CD4-positive, alpha-beta T cell (primary cell): ENCODE measurements around the gene ELANE. TPM values are rescaled to one million over a fixed set of nuclear protein-coding genes. Genes with fewer than 3 reads are reported as not detected.

ENCODE experiments used
- ATAC-seq: fragments of 200-7000 bp; cut with Tn5 transposase; one replicate; pipeline ENCODE4 v1.10.0; 2022; ENCODE audit warnings: mild to moderate bottlenecking; ENCODE audit not compliant: poor library complexity
- CTCF ChIA-PET: fragments of 350-600 bp; sonication (Branson Sonifier 250); formaldehyde crosslinking; loops from one replicate; lab custom pipeline; 2021; ENCODE audit warnings: antibody characterized with exemption, inconsistent platforms; lab: Charles Lee
- POLR2A ChIA-PET: fragments of 350-600 bp; sonication (Branson Sonifier 250); formaldehyde crosslinking; loops from one replicate; lab custom pipeline; 2021; ENCODE audit warnings: antibody characterized with exemption, inconsistent platforms; lab: Charles Lee
- DNase-seq, 14 experiments: peaks; one replicate each; pipeline ENCODE4 v3.0.0-alpha.2; 2013 to 2020; ENCODE audit warnings: mixed read lengths in 2 of 14
- H3K27ac ChIP-seq, 2 donors: one replicate each; pipeline versions ENCODE4 v1.5.1 to v1.7.0; 2013; ENCODE audit warnings: low read length in 2 of 2, low read depth in 1 of 2, mild to moderate bottlenecking in 1 of 2
- H3K27me3 ChIP-seq, 2 experiments: 1 replicate in 1 of 2; 2 replicates in 1 of 2; pipeline versions ENCODE4 v1.6.1 to v1.7.0; 2013; ENCODE audit warnings: low read length in 2 of 2, control low read depth in 1 of 2, mild to moderate bottlenecking in 1 of 2, moderate library complexity in 1 of 2; ENCODE audit not compliant: insufficient read depth in 2 of 2, control insufficient read depth in 1 of 2
- H3K36me3 ChIP-seq: one replicate; pipeline ENCODE4 v1.6.1; 2013; ENCODE audit warnings: low read length, control low read depth; ENCODE audit not compliant: insufficient read depth
- H3K4me1 ChIP-seq: one replicate; pipeline ENCODE4 v1.6.1; 2013; ENCODE audit warnings: low read length, control low read depth; ENCODE audit not compliant: insufficient read depth
- H3K4me3 ChIP-seq: one replicate; pipeline ENCODE4 v1.5.1; 2013; ENCODE audit warnings: mild to moderate bottlenecking, low read length, moderate library complexity
- H3K9me3 ChIP-seq, 2 experiments: 1 replicate in 1 of 2; 2 replicates in 1 of 2; pipeline versions ENCODE4 v1.6.1 to v1.7.0; 2013; ENCODE audit warnings: low read length in 2 of 2, mild to moderate bottlenecking in 2 of 2, control low read depth in 1 of 2, moderate library complexity in 1 of 2; ENCODE audit not compliant: control insufficient read depth in 1 of 2, insufficient read depth in 1 of 2
- H3K27ac Mint-ChIP-seq: one replicate; pipeline ENCODE4 v1.8.0; 2020; ENCODE audit warnings: mixed read lengths
- H3K27me3 Mint-ChIP-seq: one replicate; pipeline ENCODE4 v1.8.0; 2021; ENCODE audit warnings: mixed read lengths
- H3K36me3 Mint-ChIP-seq: one replicate; pipeline ENCODE4 v1.8.0; 2021; ENCODE audit warnings: low read depth, mixed read lengths
- H3K4me1 Mint-ChIP-seq: one replicate; pipeline ENCODE4 v1.8.0; 2021; ENCODE audit warnings: low read depth, mixed read lengths
- H3K4me3 Mint-ChIP-seq: one replicate; pipeline ENCODE4 v1.8.0; 2020; ENCODE audit warnings: mild to moderate bottlenecking, mixed read lengths
- H3K9me3 Mint-ChIP-seq: one replicate; pipeline ENCODE4 v1.8.0; 2020; ENCODE audit warnings: mixed read lengths
- intact Hi-C, 2 experiments: fragments of 100-400 bp; cut with DNase I in 1 of 2; cut with micrococcal nuclease in 1 of 2; formaldehyde crosslinking; loops; one replicate each; pipeline versions ENCODE4 v1.15.1 to v1.9.0; 2023 to 2025; cut with DNase I, micrococcal nuclease
- total RNA-seq, 174 experiments: library from RNA in 2 of 174; stranded (reverse) in 2 of 174; gene quantifications; one replicate each; pipeline ENCODE4 v1.2.3 and lab custom pipeline; 2021 to 2026
- TF ChIP-seq, protein P1 (sequence below): fragments of 200-600 bp; IDR thresholded peaks from one replicate; pipeline ENCODE4 v1.8.0; 2022; ENCODE audit warnings: antibody characterized with exemption, mild to moderate bottlenecking

ELANE gene
- total RNA-seq, 2 experiments from 2014 or later: not detected

DNA sequence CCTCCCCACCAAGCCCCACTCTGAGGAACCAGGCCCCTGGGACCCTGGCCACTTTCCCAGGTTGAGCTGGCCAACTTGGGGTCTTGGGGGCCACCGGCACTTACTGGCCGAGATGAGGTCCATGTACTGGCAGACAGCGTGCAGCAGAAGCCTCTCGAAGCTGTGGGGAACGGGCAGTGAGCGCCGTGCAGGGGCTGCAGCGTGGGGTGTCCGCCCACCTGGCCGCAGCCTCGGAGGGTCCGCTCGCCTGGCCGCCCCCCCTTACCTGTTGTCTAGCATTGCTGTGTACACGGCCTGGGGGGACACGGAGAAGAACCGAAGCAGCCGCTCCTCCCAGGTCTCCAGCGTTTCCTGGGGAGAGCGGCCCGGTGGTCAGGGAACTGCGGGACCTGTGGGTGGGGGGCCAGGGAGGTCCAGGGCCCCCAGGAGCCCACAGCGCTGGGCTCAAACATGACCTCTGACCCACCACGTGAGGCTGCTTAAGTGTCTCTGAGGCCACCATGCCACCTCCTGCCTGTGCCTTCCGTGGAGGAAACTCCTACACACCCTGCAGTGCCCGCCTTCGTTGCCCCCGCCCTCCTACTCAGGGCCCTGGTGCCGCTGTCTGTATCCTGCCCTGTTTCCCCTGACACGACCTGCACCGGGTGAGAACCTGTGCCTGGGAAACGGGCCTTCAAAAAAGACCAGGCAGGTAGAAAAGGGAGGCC lies 47.4 kb downstream of the ELANE start:
- H3K36me3 ChIP-seq: peaks cover 57% of the 10 kb centered on the region
- Mint-ChIP-seq H3K9me3 (no peaks in the 10 kb centered on the region), H3K27ac (peak overlapping the region; percentile 69), H3K27me3 (no peaks in the 10 kb centered on the region), H3K4me3 (no peak overlapping the region), H3K36me3 (peaks cover 61% of the 10 kb centered on the region), H3K4me1 (peaks cover 29% of the 10 kb centered on the region)
- TF ChIP-seq, protein P1, sequence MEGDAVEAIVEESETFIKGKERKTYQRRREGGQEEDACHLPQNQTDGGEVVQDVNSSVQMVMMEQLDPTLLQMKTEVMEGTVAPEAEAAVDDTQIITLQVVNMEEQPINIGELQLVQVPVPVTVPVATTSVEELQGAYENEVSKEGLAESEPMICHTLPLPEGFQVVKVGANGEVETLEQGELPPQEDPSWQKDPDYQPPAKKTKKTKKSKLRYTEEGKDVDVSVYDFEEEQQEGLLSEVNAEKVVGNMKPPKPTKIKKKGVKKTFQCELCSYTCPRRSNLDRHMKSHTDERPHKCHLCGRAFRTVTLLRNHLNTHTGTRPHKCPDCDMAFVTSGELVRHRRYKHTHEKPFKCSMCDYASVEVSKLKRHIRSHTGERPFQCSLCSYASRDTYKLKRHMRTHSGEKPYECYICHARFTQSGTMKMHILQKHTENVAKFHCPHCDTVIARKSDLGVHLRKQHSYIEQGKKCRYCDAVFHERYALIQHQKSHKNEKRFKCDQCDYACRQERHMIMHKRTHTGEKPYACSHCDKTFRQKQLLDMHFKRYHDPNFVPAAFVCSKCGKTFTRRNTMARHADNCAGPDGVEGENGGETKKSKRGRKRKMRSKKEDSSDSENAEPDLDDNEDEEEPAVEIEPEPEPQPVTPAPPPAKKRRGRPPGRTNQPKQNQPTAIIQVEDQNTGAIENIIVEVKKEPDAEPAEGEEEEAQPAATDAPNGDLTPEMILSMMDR: no peak
- no peak overlapping the region for H3K4me3 ChIP-seq
- ChIA-PET POLR2A (no interaction called here), CTCF (no interaction called here)
- peaks cover 39% of the 10 kb centered on the region for H3K4me1 ChIP-seq
- ATAC-seq (no peak), DNase-seq (no peak)
- peak overlapping the region in 1 of 2 donors; percentile 21 for H3K27ac ChIP-seq
- no peaks in the 10 kb centered on the region for H3K9me3 ChIP-seq
- H3K27me3 ChIP-seq: no peaks in the 10 kb centered on the region
- intact Hi-C loops: no loop called here

DNA sequence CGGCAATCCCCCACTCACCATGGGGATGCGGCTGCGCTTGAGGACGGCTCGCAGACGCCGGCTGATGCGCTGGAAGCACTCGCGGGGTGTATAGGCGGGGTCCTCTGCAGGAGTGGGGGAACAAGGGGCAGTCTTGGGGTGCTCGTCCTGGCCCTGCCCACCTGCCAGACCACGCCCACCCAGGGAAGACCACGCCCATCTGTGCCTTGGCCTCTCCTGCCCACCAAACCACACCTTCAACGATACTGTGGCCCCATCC lies 47.9 kb downstream of the ELANE start:
- Histone ChIP-seq H3K4me1 (peaks cover 44% of the 10 kb centered on the region), H3K9me3 (no peaks in the 10 kb centered on the region), H3K4me3 (no peak overlapping the region), H3K27ac (peak overlapping the region in 1 of 2 donors; percentile 21), H3K36me3 (peaks cover 59% of the 10 kb centered on the region), H3K27me3 (no peaks in the 10 kb centered on the region)
- intact Hi-C loops: no loop called here
- H3K4me1 Mint-ChIP-seq: peaks cover 31% of the 10 kb centered on the region
- no peak for DNase-seq
- TF ChIP-seq, protein P1: no peak
- no peaks in the 10 kb centered on the region for H3K27me3 Mint-ChIP-seq
- CTCF ChIA-PET: no interaction called here
- H3K27ac Mint-ChIP-seq: peak overlapping the region; percentile 42
- POLR2A ChIA-PET: no interaction called here
- no peaks in the 10 kb centered on the region for H3K9me3 Mint-ChIP-seq
- ATAC-seq: peak; percentile 12
- H3K36me3 Mint-ChIP-seq: peaks cover 61% of the 10 kb centered on the region
- no peak overlapping the region for H3K4me3 Mint-ChIP-seq

DNA sequence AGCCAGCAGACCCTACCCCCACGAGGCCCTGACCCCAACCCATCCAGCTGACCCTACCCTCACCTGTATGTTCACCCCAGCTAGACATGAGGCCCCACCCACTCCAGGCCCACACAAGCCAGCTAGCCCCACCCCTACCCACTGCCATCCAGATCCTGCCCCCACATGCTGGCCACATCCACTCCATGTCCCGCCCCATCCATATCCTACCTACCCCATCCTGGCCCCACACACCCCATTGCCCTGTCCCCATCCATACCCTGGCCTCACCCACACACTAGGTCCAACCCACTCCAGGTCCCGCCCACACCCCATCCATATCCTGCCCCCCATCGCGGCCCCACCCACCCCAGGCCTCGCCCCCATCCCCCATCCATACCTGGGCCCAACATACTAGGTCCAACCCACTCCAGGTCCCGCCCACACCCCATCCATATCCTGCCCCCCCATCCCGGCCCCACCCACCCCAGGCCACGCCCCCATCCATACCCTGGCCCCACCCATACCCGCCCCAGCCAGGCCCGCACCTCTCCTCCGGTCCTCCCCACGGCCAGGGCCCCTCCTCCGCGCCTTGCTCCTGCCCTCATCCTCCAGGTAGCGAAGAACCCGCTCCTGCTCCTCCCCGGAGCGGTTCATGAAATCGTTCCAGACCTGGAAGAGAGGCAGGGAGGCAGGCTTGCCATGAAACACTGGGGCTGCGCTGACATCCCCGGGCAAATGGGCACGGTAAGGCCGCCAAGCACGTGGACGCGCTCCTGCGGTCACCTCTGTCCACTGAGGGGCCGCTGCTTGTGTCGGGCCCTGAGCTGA lies 48.4 kb downstream of the ELANE start:
- ATAC-seq (peak; percentile 77), DNase-seq (peak in 7 of 14 experiments; percentile 38 to 72 (median 64))
- Mint-ChIP-seq H3K27ac (peak overlapping the region; percentile 42), H3K27me3 (no peaks in the 10 kb centered on the region), H3K4me3 (no peak overlapping the region), H3K36me3 (peaks cover 57% of the 10 kb centered on the region), H3K4me1 (peaks cover 28% of the 10 kb centered on the region), H3K9me3 (no peaks in the 10 kb centered on the region)
- peaks cover 59% of the 10 kb centered on the region for H3K36me3 ChIP-seq
- intact Hi-C loops: no loop called here
- H3K4me1 ChIP-seq: peaks cover 49% of the 10 kb centered on the region
- TF ChIP-seq, protein P1: no peak
- no peak overlapping the region for H3K4me3 ChIP-seq
- CTCF ChIA-PET: no interaction called here
- H3K27me3 ChIP-seq: no peaks in the 10 kb centered on the region
- H3K9me3 ChIP-seq: no peaks in the 10 kb centered on the region
- H3K27ac ChIP-seq: no peak overlapping the region
- POLR2A ChIA-PET: interaction anchor here (11.1 kb wide), 1 partner anchor 5 kb away, joined by 183 read pairs; the partner anchor contains the start of genes MED16 and RNU6-9
